ENCODE measurements around the gene SSC4D. TPM values are rescaled to one million over a fixed set of nuclear protein-coding genes. Genes with fewer than 3 reads are reported as not detected.
A peak's percentile ranks its signal among the peaks of the same experiment; 100 is the strongest.
"Not testable (repeated sequence)": the region's sequence is repeated elsewhere in the genome, so short reads cannot be mapped to it uniquely, and the experiment has no call there.

Gene SSC4D
- 0.10 and 0.60 TPM in 2 replicates for total RNA-seq (2014; rRNA removed; shearing (Covaris generic))

DNA sequence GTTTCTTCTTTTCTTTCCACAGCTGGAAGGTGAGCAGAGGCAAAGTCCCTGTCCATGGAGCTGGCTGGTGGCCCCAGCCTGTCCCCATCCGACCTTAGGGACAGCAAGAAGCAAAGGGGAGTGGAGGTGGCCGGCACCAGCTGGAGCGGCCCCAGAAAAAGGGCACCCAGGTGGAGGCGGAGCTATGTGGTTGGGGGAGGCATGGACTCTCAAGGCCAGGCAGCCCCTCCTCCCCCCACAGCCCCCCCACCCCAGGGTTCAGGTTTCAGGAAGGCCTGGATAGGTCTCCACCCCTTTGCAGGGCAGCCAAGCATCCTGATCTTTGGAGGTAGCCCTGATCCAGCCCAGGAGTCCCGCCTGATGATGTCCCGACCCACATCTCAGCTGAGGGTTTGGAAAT, at the start of gene SSC4D:
SSC4D (minus strand) TSS at position 161 of the 400 bp plus-strand sequence. CDS start 5,258 bp downstream, outside the sequence.
- no peak for DNase-seq (ENCODE audit: low read depth)

DNA sequence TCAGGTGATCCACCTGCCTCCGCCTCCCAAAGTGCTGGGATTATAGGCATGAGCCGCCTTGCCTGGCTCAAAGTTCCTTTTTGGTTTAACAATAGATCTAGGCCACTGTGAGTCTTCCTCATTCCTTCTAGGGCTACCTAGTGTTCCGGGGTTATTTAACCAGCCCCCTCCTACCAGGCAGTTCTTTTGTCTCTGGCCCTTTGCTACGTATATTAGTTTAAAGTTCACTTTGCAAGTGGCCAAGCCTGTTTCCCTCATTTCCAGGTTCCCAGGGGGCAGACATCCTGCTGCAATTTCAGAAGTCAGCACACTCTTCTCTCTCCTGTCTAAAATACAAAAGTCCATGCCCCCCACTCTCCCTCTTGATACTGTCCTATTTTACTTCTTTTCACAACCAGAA, 49.0 kb upstream of the SSC4D start:
- not testable (repeated sequence) for DNase-seq (ENCODE audit: low read depth)

DNA sequence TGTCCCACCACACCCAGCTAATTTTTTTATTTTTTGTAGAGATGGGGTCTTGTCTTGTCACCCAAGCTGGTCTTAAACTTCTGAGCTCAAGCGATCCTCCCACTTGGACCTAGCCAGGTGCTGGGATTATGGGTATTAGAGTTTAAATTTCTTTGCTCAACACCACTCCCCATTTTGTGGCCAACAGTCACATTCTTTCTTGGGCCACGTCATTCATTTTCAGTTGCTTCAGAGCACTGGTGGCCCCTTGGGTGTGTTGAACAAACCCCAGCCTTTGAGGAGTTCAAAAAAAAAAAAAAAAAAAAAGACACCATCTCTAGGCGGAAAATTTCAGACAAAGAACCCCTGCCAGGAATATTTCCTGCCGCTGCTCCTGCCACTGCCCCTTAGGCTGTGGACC, 47.5 kb upstream of the SSC4D start:
- DNase-seq (ENCODE audit: low read depth), result not testable (repeated sequence)

DNA sequence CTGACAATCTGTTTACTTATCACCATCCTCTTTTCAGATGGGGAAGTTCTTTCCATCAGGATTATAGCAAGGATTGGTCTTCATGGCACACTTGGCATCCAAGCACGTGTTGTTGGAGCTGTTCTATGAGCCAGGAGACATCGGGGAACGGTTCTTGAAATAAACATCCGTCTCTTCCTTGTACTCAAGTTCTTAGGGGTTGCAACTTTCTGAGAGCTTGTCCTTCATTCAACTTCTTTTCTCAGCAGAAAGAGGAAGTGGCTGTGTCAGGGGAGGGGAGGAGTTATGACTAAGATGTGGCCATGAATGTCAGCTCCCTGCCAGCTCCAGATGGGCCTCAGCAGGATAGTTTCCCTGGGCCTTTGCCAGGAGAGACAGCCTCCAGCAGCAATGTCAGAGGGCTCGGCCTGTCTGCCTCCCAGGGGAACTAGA, 36.1 kb upstream of the SSC4D start:
- DNase-seq (ENCODE audit: low read depth), result peak; percentile 73

DNA sequence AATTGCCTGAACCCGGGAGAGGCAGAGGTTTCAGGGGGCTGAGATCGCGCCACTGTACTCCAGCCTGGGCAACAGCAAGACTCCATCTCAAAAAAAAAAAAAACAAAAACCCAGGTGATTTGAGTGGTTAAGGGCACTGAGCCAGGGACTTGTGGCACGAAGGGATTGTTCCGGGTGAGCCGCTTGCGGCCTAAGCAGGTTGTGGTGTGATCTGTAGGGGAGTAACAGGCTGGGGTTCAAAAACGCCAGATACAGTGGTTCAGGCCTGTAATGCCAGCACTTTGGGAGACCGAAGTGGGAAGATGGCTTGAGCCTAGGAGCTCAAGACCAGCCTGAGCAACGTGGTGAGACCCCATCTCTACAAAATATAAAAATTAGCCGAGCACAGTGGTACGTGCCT, 34.3 kb upstream of the SSC4D start:
- not testable (repeated sequence) for DNase-seq (ENCODE audit: low read depth)

DNA sequence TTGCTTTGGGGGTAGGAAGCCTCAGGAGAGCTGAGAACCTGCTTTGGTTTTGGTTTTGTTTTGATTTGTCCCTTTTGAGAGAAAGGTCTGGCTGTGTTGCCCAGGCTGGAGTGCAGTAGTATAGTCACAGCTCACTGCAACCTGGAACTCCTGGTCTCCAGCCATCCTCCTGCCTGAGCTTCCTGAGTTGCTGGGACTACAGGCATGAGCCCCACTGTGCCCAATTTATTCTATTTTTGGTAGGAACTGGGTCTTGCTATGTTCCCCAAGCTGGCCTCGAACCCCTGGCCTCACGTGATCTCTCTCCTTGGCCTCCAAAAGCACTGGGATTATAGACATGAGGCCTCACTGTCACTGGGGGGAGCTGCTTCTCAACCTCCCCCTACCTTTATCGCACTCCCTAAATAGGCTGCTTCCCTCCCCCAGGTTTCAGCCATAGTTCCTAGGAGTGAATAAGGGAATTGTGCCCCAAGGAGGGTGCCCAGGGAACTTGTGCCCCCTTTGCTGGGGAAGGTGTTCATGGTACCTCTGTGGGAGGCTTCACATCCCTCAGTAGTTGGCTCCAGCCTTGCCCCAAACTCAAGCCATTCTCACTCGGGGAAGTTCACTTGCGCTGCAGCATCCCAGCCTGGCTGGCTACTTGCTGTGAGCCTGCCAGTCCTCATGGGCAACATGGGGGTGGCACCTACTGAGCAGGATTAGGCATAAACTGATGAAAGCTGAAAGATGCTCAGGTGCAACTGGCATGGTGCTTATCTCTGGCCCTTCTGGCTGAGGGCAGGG, 33.4 kb upstream of the SSC4D start:
- DNase-seq (ENCODE audit: low read depth), result not testable (repeated sequence)

DNA sequence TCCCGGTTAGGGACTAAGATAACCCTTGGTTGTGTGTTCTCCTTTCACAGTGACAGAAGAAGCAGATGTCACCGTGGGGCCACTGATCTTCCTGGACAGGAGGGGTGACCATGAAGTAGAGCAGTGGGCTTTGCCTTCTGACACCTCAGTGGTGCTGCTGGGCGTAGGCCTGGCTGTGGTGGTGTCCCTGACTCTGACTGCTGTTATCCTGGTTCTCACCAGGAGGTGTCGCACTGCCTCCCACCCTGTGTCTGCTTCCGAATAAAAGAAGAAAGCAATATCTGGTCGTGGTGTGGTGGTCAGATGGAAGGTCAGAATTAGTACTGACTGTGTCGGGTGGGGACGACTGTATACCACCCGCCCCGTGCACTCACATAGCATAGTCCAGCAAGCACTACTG, 32.3 kb upstream of the SSC4D start:
- not testable (repeated sequence) for DNase-seq (ENCODE audit: low read depth)

DNA sequence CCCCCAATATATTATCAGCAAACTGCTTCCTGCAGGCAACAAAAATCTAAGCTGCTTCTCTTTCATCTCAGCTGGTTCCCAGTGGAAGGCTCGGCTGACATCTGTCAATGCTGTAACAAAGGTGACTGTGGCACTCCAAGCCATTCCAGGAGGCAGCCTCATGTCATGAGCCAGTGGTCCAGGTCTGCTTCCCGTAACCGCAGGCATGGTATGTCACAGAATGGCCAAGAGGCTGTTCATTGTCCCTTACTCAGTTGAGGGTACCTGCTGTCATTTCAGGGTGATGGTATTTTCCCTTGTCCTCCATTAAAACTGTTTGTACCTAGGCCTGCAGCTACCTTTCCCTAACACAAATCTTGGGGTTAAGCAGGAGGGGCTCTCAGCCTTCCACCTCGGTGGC, 30.9 kb upstream of the SSC4D start:
- DNase-seq (ENCODE audit: low read depth), result not testable (repeated sequence)

DNA sequence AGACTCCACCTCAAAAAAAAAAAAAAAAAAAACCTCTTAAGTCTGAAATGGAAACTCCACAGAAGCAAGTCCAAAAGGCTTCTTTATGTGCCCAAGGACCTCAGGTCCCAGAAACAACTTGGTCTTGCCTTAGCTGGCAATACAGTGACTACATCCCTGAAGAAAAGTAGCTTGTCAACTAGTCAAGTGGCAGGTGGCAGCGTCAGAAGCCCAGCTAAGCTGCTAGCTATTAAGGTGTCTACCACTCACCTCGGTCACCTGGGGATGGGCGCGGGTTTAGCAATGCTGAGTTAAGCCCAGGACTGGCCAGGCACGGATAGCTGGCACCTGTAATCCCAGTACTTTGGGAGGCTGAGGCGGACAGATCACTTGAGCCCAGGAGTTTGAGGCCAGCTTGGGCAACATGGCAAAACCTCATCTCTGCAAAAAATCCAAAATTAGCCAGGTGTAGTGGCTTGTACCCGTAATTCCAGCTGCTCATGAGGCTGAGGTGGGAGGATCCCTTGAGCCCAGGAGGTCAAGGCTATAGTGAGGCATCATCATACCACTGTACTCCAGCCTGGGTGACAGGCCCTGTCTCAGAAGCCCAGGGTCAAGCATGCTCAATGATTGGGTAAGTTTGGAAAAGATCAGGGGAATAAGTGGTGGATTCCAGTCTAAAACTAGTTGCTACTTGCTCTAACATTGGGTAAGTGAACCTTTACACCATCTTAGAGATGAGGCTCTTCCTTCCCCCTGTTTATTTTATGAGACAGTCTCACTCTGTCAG, 29.8 kb upstream of the SSC4D start:
- DNase-seq (ENCODE audit: low read depth), result not testable (repeated sequence)

DNA sequence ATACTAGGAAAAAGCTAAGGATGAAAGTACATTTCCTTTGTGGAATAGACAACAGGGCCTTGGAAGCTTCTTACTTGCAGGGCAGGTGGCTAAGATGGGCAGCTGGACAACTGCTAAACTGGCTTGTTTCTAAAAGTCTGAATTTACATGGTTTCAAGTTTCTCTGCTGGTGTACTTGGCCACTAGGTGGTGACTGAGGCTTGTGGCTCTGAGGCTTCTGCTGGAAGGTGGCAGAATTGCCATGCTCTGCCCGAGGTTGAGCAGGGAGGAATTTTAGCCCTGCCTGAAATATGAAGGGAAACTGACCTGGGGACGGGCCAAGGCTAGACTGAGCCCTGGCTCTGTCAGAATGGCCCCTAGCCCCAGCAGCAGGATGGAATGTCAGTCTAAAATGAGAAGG, 28.4 kb upstream of the SSC4D start:
- DNase-seq (ENCODE audit: low read depth), result peak; percentile 84

DNA sequence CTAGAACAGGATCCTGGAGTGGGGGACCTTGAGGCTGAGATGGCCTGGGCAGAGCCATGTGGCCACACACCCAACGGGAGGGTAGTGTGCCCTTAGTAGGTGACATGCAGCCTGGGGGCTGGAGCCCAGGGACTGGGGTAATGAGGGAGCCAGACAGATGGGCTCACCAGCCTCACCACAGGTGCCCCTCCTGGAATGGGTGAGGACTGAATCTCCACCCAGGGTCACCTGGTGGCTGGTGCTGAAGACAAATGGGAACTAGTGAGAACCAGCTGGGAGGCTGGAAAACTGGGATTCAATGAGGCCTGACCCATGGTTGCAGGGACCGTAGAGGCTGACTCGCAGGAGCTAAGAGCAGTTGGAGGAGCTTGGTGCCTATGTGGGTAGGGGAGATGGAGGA, 21.3 kb upstream of the SSC4D start:
- DNase-seq (ENCODE audit: low read depth), result no peak

DNA sequence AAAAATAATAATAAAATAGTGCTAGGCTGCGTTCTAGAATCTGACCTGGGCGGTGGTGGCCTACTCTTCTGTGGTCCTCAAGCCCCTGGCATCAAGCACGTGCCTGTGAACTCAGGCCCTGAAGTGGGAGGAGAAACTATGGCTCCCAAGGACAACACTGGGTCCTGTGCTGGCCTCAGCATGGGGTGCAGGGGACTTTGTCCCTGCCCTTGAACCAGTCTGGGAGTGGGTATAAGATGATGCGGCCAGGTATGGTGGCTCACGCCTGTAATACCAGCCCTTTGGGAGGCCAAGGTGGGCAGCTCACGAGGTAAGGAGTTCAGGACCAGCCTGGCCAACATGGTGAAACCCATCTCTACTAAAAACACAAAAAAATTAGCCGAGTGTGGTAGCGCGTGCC, 20.7 kb upstream of the SSC4D start:
- DNase-seq (ENCODE audit: low read depth), result no peak

DNA sequence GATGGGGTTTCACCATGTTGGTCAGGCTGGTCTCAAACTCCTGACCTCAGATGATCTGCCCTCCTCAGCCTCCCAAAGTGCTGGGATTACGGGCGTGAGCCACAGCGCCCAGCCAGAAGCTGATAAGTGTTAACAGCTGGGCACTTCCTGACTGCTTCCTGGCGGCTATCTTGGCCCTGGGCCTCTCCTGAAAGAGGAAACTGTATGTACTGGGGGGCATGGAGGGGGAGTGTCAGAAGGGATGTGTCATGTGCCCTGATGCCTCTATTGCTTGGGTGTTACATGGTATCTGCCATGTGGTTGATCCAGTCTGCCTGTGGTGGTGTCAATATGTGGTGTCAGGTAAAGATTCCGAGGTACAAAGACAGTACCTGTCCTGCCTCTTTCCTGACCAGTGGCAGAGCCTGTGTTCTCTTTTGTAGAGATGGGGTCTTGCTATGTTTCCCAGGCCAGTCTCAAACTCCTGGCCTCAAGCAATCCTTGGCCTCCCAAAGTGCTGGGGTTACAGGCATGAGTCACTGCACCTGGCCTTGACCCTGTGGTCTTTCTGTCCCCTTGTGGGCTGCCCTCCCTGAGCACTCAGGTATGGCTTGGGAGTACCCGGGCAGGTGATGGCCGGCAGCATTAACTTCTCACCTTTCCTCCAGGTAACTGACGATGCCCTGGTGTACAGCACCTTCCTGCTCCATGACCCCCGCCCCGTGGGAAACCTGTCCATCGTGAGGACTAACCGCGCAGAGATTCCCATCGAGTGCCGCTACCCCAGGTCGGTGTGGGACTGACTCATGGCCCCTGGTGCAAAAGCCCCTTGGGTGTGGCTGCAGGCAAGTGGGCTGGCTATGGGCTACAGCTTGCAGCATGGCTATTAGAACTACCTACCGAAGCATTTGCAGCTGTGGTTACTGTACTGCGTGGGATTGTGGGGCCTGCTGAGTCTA, 19.6 kb upstream of the SSC4D start:
- DNase-seq (ENCODE audit: low read depth), result peak; percentile 66

DNA sequence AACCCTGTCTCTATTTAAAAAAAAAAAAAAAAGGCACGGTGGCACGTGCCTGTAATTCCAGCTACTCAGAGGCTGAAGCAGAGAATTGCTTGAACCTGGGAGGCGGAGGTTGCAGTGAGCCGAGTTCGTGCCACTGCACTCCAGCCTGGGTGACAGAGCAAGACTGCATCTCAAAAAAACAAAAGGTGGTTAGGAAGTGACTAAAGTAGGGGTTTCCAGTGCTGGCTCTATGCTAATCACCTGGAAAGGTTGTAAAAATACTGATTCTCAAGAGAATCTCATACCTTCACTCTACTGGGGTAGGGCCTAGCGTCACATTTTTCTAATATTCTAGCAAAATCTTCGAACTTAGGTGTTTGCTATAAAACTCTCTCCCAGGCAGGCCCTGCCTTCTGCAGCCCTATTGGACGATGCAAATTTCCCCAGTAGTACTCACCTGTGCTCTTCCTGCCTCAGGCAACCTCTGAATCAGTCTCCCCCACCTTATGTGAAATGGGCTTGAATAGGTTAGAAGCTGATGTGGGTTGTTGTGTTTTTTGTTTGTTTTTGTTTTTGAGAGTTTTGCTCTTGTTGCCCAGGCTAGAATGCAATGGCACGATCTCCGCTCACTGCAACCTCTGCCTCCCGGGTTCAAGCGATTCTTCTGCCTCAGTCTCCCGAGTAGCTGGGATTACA, 18.8 kb upstream of the SSC4D start:
- DNase-seq (ENCODE audit: low read depth), result no peak

DNA sequence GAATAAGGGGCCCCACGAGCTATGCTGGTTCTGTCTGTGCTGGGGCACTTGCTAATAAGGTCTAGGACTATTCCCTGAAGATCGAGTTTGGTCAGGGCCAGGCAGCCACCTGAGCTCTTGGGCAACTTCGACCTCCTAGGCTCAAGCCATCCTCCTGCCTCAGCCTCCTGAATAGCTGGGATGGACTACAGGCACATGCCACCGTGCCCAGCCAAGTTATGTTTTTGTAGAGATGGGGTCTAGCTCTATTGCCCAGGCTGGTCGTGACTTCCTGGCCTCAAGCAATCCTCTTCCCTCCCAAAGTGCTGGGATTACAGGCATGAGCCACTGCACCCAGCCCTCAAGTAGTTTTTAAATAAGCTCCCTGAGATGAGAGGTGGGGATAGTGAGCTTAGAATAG, 18.1 kb upstream of the SSC4D start:
- DNase-seq (ENCODE audit: low read depth), result no peak

DNA sequence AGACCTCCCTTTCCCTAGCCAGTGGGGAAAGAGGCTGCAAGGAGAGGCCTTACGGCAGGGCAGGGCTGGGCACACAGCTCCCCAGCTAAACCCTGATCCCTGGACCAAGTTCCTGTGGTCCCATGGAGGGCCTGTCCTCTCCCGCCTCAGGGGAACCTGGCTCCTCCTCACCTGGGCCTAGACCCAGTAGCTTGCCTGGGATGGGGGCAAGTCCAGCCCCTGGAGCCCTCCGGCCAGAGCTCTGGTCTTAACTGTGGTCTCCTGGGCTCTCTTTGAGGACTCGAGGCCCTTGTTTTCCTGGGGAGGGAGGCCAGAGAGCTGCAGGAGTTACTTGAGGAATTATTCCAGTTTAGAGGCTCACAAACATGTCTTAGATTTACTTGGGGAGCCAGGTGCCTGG, 16.7 kb upstream of the SSC4D start:
- DNase-seq (ENCODE audit: low read depth), result no peak

DNA sequence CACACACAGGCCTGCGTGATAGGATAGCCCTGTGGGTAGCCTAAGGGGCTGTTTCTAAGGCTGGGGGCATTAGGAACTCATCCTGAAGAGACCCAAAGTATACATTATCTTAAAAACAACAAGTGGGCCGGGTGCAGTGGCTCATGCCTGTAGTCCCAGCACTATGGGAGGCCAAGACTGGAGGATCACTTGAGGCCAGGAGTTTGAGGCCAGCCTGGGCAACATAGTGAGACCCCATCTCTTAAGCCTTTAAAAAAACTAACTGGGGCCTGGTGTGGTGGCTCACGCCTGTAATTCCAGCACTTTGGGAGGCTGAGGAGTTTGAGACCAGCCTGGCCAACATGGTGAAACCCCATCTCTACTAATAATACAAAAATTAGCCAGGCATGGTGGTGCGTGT, 16.1 kb upstream of the SSC4D start:
- not testable (repeated sequence) for DNase-seq (ENCODE audit: low read depth)

DNA sequence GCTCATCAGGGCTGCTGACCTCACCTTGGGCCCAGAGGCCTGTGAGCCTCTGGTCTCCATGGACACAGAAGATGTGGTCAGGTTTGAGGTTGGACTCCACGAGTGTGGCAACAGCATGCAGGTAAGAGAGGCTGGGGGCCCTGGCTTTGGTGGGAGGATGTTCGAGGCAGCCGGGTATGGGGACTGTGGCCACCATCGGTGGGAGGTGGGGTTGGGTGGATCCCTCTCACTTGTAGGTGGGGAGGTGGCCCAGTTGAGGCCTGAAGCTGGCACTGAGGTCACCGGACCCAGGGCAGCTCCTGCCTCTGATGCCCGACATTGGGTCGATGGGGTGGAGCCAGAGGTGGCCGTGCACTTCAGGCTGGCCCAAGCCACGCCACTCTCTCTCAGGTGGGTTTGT, 15.7 kb upstream of the SSC4D start:
- DNase-seq (ENCODE audit: low read depth), result no peak

DNA sequence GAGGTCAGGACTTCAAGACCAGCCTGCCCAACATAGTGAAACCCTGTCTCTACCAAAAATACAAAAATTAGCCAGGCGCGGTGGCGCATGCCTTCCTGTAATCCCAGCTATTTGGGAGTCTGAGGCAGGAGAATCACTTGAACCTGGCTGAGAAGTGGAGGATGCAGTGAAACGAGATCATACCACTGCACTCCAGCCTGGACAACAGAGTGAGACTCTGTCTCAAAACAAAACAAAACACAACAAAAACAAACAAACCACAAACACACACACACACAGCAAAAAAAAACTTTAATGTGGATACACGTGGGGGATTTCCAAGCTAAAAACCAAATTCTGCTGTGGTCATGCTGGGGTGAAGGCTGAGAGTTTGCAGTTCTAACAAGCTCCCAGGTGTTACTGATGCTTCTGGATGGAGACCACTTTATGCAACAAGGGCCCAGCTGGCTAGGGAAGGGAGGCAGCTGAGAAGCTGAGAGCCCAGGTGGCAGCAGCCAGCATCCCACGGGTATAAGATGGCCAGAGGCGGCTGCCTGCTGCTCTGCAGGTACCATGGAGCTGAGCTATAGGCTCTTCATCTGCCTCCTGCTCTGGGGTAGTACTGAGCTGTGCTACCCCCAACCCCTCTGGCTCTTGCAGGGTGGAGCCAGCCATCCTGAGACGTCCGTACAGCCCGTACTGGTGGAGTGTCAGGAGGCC, 15.1 kb upstream of the SSC4D start, which contains the start of gene ZP3:
ZP3 (plus strand) TSS at position 538 of the 699 bp plus-strand sequence; CDS start at position 553, 15 bp downstream.
- DNase-seq (ENCODE audit: low read depth), result no peak

DNA sequence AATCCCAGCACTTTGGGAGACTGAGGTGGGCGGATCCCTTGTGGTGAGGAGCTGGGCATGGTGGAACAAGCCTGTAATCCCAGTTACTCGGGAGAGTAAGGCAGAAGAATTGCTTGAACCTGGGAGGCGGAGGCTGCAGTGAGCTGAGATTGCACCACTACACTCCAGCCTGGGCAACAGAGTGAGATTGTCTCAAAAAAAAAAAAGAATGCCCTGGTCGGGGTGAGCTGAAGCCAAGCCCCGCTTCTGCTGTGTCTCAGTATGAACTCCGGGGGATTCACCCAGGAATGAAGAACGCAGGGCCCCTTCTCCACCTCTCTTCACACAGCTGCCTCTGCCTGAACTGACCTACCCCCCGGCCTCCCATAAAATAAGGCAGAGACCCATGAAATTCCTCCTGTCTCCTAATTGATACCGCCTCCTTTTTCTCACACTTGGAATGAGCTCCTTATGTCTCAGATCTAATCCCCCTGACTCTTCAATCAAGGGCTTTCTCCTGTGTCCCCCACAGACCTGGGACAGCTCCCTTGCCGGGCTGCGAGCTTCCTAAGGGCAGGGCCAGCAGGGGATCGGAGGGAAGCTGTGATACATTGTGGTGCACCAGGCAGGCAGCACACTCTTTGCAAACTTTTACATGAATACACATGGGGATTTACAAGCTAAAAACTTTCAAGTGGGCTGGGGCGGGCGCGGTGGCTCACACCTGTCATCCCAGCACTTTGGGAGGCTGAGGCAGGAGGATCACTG, 14.3 kb upstream of the SSC4D start:
- DNase-seq (ENCODE audit: low read depth), result no peak
